ENCODE measurements around the gene AFF4.

DNA sequence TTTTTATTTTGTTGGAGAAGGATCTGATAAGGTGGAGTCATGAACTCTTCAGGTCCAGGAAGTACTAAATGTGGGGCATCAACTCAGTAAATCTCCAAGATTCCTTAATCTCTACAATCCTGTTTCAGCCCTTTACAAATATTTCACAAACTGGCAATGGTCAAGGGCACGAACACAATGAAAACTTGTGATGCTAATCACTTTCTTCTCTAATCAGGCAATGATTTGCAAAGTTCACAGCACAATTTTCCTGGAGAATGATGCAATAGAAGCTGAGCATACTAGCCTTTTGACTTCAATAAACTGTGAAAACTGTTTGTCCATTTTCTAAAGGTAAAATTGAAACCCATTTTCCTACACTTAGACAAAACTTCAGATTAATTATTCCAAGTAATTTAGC, 114.1 kb downstream of the AFF4 start:
- TF ChIP-seq ATF1 (CRISPR knock-in tag; IDR thresholded peaks at IDR 0.05) (no peak), ATF1 (tag; IDR thresholded peaks at IDR 0.05) (no peak), ZNF780A (CRISPR knock-in tag; IDR thresholded peaks at IDR 0.05) (no peak), TAF1 (IDR thresholded peaks at IDR 0.05; ENCODE audit: control insufficient read depth, extremely low read depth, insufficient read depth, low read length, severe bottlenecking) (no peak), CCAR2 (IDR thresholded peaks at IDR 0.05; ENCODE audit: low read depth, low read length) (no peak), E2F4 (CRISPR knock-in tag; IDR thresholded peaks at IDR 0.05; ENCODE audit: low read depth) (no peak), MAFG (tag; conservative IDR thresholded peaks at IDR 0.05) (no peak), RCOR1 (IDR thresholded peaks at IDR 0.05; ENCODE audit: borderline replicate concordance in 1 of 2, low read depth in 2 of 2, low read length in 2 of 2) (no peak)
- TF ChIP-seq, protein P1, sequence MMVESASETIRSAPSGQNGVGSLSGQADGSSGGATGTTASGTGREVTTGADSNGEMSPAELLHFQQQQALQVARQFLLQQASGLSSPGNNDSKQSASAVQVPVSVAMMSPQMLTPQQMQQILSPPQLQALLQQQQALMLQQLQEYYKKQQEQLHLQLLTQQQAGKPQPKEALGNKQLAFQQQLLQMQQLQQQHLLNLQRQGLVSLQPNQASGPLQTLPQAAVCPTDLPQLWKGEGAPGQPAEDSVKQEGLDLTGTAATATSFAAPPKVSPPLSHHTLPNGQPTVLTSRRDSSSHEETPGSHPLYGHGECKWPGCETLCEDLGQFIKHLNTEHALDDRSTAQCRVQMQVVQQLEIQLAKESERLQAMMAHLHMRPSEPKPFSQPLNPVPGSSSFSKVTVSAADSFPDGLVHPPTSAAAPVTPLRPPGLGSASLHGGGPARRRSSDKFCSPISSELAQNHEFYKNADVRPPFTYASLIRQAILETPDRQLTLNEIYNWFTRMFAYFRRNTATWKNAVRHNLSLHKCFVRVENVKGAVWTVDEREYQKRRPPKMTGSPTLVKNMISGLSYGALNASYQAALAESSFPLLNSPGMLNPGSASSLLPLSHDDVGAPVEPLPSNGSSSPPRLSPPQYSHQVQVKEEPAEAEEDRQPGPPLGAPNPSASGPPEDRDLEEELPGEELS (CRISPR knock-in tag; IDR thresholded peaks at IDR 0.05; ENCODE audit: borderline replicate concordance): no peak

Data from K562 (cell line).